HG02870 (cell line): ENCODE results near the gene FCN1.

Experiments used
- ATAC-seq: cut with Tn5 transposase; IDR thresholded peaks from one replicate; pipeline ENCODE4 v1.9.1; 2021; ENCODE audit warnings: mild to moderate bottlenecking, moderate library complexity; ENCODE audit not compliant: unreplicated experiment

FCN1 gene

GRCh38 chr9:134894136-134894860 is 23.4 kb downstream of the FCN1 start:
- ATAC-seq, result no peak

- no peak for ATAC-seq
Measured at GRCh38 chr9:134892820-134893420, 24.8 kb downstream of the FCN1 start.

- ATAC-seq, result no peak
Measured at GRCh38 chr9:134892221-134892620, 25.5 kb downstream of the FCN1 start.

- no peak for ATAC-seq
Measured at GRCh38 chr9:134891713-134892112, 26.0 kb downstream of the FCN1 start.

- ATAC-seq, result no peak
Measured at GRCh38 chr9:134891053-134891452, 26.7 kb downstream of the FCN1 start.

- no peak for ATAC-seq
Measured at GRCh38 chr9:134890155-134890495, 27.6 kb downstream of the FCN1 start.

GRCh38 chr9:134889386-134890154 is 28.1 kb downstream of the FCN1 start:
- no peak for ATAC-seq

GRCh38 chr9:134888603-134889190 is 29.0 kb downstream of the FCN1 start:
- ATAC-seq, result no peak

GRCh38 chr9:134887686-134888602 is 29.8 kb downstream of the FCN1 start:
- ATAC-seq, result no peak

GRCh38 chr9:134887219-134887618 is 30.5 kb downstream of the FCN1 start:
- no peak for ATAC-seq

GRCh38 chr9:134886413-134886913 is 31.2 kb downstream of the FCN1 start:
- no peak for ATAC-seq

GRCh38 chr9:134885679-134886412 is 31.9 kb downstream of the FCN1 start:
- ATAC-seq, result no peak

GRCh38 chr9:134885001-134885678 is 32.6 kb downstream of the FCN1 start:
- no peak for ATAC-seq

- no peak for ATAC-seq
Measured at GRCh38 chr9:134884492-134884891, 33.2 kb downstream of the FCN1 start.

- no peak for ATAC-seq
Measured at GRCh38 chr9:134883040-134883782, 34.5 kb downstream of the FCN1 start.

GRCh38 chr9:134882204-134882785 is 35.4 kb downstream of the FCN1 start:
- no peak for ATAC-seq

GRCh38 chr9:134881313-134881670 is 36.4 kb downstream of the FCN1 start:
- no peak for ATAC-seq
